ENCODE measurements around the gene CDC42SE1.

Gene CDC42SE1

GRCh38 chr1:151003180-151003579 lies 56.2 kb downstream of the CDC42SE1 start:
- peaks cover 0 to 42% (median 28%) of the 10 kb centered on the region in 5 donors for H3K36me3 ChIP-seq (ENCODE audit: control insufficient read depth in 5 of 5, insufficient read depth in 5 of 5, low read length in 5 of 5)
- H3K9ac ChIP-seq (ENCODE audit: low read length in 5 of 5) = peak overlapping the region in 3 of 5 donors; percentile 31 to 49 (median 38)
- H3K4me3 ChIP-seq (ENCODE audit: low read depth in 1 of 5, low read length in 5 of 5) = peak overlapping the region in 2 of 5 donors; percentile 4 to 19
- H3K4me1 ChIP-seq (ENCODE audit: control insufficient read depth in 5 of 5, insufficient read depth in 5 of 5, low read length in 5 of 5) = peaks cover 6 to 61% (median 53%) of the 10 kb centered on the region in 5 donors
- no peak overlapping the region for H3K27ac ChIP-seq (ENCODE audit: low read depth, low read length)
- no peaks in the 10 kb centered on the region for H3K27me3 ChIP-seq (ENCODE audit: control insufficient read depth in 5 of 5, insufficient read depth in 4 of 5, low read length in 5 of 5)
- no peaks in the 10 kb centered on the region for H3K9me3 ChIP-seq (ENCODE audit: control insufficient read depth in 5 of 5, low read length in 5 of 5)

GRCh38 chr1:151002611-151003010 lies 56.8 kb downstream of the CDC42SE1 start:
- peaks cover 1 to 57% (median 49%) of the 10 kb centered on the region in 5 donors for H3K4me1 ChIP-seq (ENCODE audit: control insufficient read depth in 5 of 5, insufficient read depth in 5 of 5, low read length in 5 of 5)
- H3K27me3 ChIP-seq (ENCODE audit: control insufficient read depth in 5 of 5, insufficient read depth in 4 of 5, low read length in 5 of 5) = no peaks in the 10 kb centered on the region
- peaks cover 0 to 47% (median 33%) of the 10 kb centered on the region in 5 donors for H3K36me3 ChIP-seq (ENCODE audit: control insufficient read depth in 5 of 5, insufficient read depth in 5 of 5, low read length in 5 of 5)
- H3K27ac ChIP-seq (ENCODE audit: low read depth, low read length) = no peak overlapping the region
- H3K9ac ChIP-seq (ENCODE audit: low read length in 5 of 5) = peak overlapping the region in 2 of 5 donors; percentile 31
- H3K4me3 ChIP-seq (ENCODE audit: low read depth in 1 of 5, low read length in 5 of 5) = no peak overlapping the region
- H3K9me3 ChIP-seq (ENCODE audit: control insufficient read depth in 5 of 5, low read length in 5 of 5) = no peaks in the 10 kb centered on the region

GRCh38 chr1:151002051-151002450 lies 57.4 kb downstream of the CDC42SE1 start:
- Histone ChIP-seq H3K4me1 (ENCODE audit: control insufficient read depth in 5 of 5, insufficient read depth in 5 of 5, low read length in 5 of 5) (peaks cover 0 to 51% (median 43%) of the 10 kb centered on the region in 5 donors), H3K27me3 (ENCODE audit: control insufficient read depth in 5 of 5, insufficient read depth in 4 of 5, low read length in 5 of 5) (no peaks in the 10 kb centered on the region), H3K9ac (ENCODE audit: low read length in 5 of 5) (peak overlapping the region in 1 of 5 donors; percentile 31), H3K9me3 (ENCODE audit: control insufficient read depth in 5 of 5, low read length in 5 of 5) (no peaks in the 10 kb centered on the region), H3K4me3 (ENCODE audit: low read depth in 1 of 5, low read length in 5 of 5) (no peak overlapping the region), H3K27ac (ENCODE audit: low read depth, low read length) (no peak overlapping the region), H3K36me3 (ENCODE audit: control insufficient read depth in 5 of 5, insufficient read depth in 5 of 5, low read length in 5 of 5) (peaks cover 0 to 53% (median 39%) of the 10 kb centered on the region in 5 donors)

GRCh38 chr1:151001602-151002001 lies 57.8 kb downstream of the CDC42SE1 start:
- H3K9ac ChIP-seq (ENCODE audit: low read length in 5 of 5) = peak overlapping the region in 2 of 5 donors; percentile 6 to 25
- no peak overlapping the region for H3K27ac ChIP-seq (ENCODE audit: low read depth, low read length)
- H3K4me3 ChIP-seq (ENCODE audit: low read depth in 1 of 5, low read length in 5 of 5) = no peak overlapping the region
- no peaks in the 10 kb centered on the region for H3K9me3 ChIP-seq (ENCODE audit: control insufficient read depth in 5 of 5, low read length in 5 of 5)
- no peaks in the 10 kb centered on the region for H3K27me3 ChIP-seq (ENCODE audit: control insufficient read depth in 5 of 5, insufficient read depth in 4 of 5, low read length in 5 of 5)
- peaks cover 0 to 49% (median 40%) of the 10 kb centered on the region in 5 donors for H3K4me1 ChIP-seq (ENCODE audit: control insufficient read depth in 5 of 5, insufficient read depth in 5 of 5, low read length in 5 of 5)
- H3K36me3 ChIP-seq (ENCODE audit: control insufficient read depth in 5 of 5, insufficient read depth in 5 of 5, low read length in 5 of 5) = peaks cover 0 to 57% (median 42%) of the 10 kb centered on the region in 5 donors

All from subcutaneous abdominal adipose tissue (tissue), 5 donors.